Measurements from ENCODE around the gene IRF5.

IRF5 gene, protein sequence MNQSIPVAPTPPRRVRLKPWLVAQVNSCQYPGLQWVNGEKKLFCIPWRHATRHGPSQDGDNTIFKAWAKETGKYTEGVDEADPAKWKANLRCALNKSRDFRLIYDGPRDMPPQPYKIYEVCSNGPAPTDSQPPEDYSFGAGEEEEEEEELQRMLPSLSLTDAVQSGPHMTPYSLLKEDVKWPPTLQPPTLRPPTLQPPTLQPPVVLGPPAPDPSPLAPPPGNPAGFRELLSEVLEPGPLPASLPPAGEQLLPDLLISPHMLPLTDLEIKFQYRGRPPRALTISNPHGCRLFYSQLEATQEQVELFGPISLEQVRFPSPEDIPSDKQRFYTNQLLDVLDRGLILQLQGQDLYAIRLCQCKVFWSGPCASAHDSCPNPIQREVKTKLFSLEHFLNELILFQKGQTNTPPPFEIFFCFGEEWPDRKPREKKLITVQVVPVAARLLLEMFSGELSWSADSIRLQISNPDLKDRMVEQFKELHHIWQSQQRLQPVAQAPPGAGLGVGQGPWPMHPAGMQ

DNA sequence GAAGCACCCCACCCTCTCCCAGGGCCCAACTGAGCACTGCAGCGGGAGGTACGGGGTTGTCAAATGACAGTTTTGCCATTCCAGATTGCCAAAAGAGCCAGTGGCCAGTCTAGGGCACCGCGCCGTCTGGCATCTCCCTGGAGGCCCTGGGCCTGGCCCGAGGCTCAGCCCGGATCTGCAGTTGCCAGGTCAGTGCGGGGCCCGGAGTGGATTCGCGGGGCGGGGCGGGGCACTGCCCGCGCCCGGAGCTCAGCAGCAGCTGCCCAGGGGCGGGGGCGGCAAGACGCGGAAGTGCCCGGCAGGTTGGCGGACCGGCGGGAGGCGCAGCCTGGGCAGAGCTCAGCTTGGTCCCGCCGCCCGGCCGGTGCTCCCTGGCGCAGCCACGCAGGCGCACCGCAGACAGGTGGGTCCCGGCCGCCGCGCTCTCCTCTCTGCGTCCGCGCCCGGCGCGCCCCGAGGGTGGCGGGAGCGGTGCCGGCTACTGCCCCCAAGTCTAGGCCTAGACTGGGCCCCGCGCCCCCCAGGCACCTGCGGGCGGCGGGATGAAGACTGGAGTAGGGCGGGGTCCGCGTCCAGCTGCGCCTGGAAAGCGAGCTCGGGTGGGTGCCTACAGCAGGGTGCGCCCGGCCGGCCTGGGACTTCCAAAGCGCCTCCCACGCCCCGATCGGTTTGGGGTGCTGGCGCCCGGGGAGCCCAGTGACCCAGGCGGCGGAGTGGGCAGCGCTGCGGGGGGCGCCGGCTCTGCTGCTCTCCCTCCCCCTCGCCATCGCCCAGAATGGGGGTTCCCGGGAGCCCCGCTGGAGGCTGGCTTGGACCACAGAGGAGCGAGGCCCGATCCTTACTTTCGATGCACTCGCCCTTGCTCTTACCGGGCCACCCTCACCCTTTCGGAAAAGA, at the start of gene IRF5:
Gene IRF5 (plus strand): TSS at position 281 of the 897 bp plus-strand sequence. CDS start 4,155 bp downstream, outside the sequence.
- Histone ChIP-seq H3K4me1 (ENCODE audit: control insufficient read depth in 1 of 2, insufficient read depth in 2 of 2, low read length in 2 of 2) (peaks cover 0 to 20% of the 10 kb centered on the region in 2 donors), H3K4me3 (ENCODE audit: low read depth in 1 of 2, low read length in 2 of 2) (peak within 1 kb of the TSS; percentile 67 to 77), H3K9me3 (ENCODE audit: control insufficient read depth in 1 of 2, low read length in 2 of 2) (no peaks in the 10 kb centered on the region), H3K36me3 (ENCODE audit: control insufficient read depth in 1 of 2, insufficient read depth in 2 of 2, low read length in 2 of 2) (no peaks in the 10 kb centered on the region), H3K27me3 (ENCODE audit: low read depth, low read length) (no peaks in the 10 kb centered on the region), H3K27ac (ENCODE audit: low read length) (no peak within 1 kb of the TSS)

DNA sequence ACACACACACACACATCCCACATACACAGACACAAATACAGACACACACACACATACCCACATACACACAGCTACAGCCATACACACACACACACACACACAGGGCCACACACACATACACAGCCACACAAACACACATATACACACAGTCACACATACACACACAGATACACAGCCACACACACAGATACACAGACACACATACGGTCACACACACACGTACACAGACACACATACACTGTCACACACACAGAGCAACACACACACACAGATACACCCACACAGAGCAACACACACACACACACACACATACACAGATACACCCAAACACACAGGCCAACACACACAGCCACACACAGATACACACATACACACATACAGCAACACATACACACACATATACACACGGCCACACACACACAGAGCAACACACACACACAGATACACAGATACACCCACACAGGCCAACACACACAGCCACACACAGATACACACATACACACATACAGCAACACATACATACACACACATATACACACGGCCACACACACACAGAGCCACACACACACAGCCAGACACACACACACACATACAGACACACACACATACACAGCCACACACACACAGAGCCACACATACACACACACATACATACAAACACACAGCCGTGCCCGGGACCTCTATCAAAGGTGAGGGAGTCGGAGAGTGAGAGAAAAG, 49.5 kb upstream of the IRF5 start:
- Histone ChIP-seq H3K9me3 (ENCODE audit: control insufficient read depth in 1 of 2, low read length in 2 of 2) (no peaks in the 10 kb centered on the region), H3K36me3 (ENCODE audit: control insufficient read depth in 1 of 2, insufficient read depth in 2 of 2, low read length in 2 of 2) (no peaks in the 10 kb centered on the region), H3K27ac (ENCODE audit: low read length) (no peak overlapping the region), H3K4me1 (ENCODE audit: control insufficient read depth in 1 of 2, insufficient read depth in 2 of 2, low read length in 2 of 2) (no peaks in the 10 kb centered on the region), H3K4me3 (ENCODE audit: low read depth in 1 of 2, low read length in 2 of 2) (no peak overlapping the region), H3K27me3 (ENCODE audit: low read depth, low read length) (no peaks in the 10 kb centered on the region)

GRCh38 chr7:128888756-128889095, 49.0 kb upstream of the IRF5 start:
- no peak overlapping the region for H3K27ac ChIP-seq (ENCODE audit: low read length)
- H3K9me3 ChIP-seq (ENCODE audit: control insufficient read depth in 1 of 2, low read length in 2 of 2): no peaks in the 10 kb centered on the region
- H3K27me3 ChIP-seq (ENCODE audit: low read depth, low read length): no peaks in the 10 kb centered on the region
- H3K4me1 ChIP-seq (ENCODE audit: control insufficient read depth in 1 of 2, insufficient read depth in 2 of 2, low read length in 2 of 2): no peaks in the 10 kb centered on the region
- H3K36me3 ChIP-seq (ENCODE audit: control insufficient read depth in 1 of 2, insufficient read depth in 2 of 2, low read length in 2 of 2): no peaks in the 10 kb centered on the region
- H3K4me3 ChIP-seq (ENCODE audit: low read depth in 1 of 2, low read length in 2 of 2): no peak overlapping the region

- Histone ChIP-seq H3K27me3 (ENCODE audit: low read depth, low read length) (no peaks in the 10 kb centered on the region), H3K9me3 (ENCODE audit: control insufficient read depth in 1 of 2, low read length in 2 of 2) (no peaks in the 10 kb centered on the region), H3K36me3 (ENCODE audit: control insufficient read depth in 1 of 2, insufficient read depth in 2 of 2, low read length in 2 of 2) (no peaks in the 10 kb centered on the region), H3K27ac (ENCODE audit: low read length) (no peak overlapping the region), H3K4me3 (ENCODE audit: low read depth in 1 of 2, low read length in 2 of 2) (no peak overlapping the region), H3K4me1 (ENCODE audit: control insufficient read depth in 1 of 2, insufficient read depth in 2 of 2, low read length in 2 of 2) (no peaks in the 10 kb centered on the region)
Observed at GRCh38 chr7:128889121-128889520, 48.6 kb upstream of the IRF5 start.

GRCh38 chr7:128890306-128891109, 47.2 kb upstream of the IRF5 start:
- Histone ChIP-seq H3K27ac (ENCODE audit: low read length) (no peak overlapping the region), H3K36me3 (ENCODE audit: control insufficient read depth in 1 of 2, insufficient read depth in 2 of 2, low read length in 2 of 2) (no peaks in the 10 kb centered on the region), H3K9me3 (ENCODE audit: control insufficient read depth in 1 of 2, low read length in 2 of 2) (no peaks in the 10 kb centered on the region), H3K27me3 (ENCODE audit: low read depth, low read length) (no peaks in the 10 kb centered on the region), H3K4me1 (ENCODE audit: control insufficient read depth in 1 of 2, insufficient read depth in 2 of 2, low read length in 2 of 2) (no peaks in the 10 kb centered on the region), H3K4me3 (ENCODE audit: low read depth in 1 of 2, low read length in 2 of 2) (peak overlapping the region in 1 of 2 donors; percentile 44)

DNA sequence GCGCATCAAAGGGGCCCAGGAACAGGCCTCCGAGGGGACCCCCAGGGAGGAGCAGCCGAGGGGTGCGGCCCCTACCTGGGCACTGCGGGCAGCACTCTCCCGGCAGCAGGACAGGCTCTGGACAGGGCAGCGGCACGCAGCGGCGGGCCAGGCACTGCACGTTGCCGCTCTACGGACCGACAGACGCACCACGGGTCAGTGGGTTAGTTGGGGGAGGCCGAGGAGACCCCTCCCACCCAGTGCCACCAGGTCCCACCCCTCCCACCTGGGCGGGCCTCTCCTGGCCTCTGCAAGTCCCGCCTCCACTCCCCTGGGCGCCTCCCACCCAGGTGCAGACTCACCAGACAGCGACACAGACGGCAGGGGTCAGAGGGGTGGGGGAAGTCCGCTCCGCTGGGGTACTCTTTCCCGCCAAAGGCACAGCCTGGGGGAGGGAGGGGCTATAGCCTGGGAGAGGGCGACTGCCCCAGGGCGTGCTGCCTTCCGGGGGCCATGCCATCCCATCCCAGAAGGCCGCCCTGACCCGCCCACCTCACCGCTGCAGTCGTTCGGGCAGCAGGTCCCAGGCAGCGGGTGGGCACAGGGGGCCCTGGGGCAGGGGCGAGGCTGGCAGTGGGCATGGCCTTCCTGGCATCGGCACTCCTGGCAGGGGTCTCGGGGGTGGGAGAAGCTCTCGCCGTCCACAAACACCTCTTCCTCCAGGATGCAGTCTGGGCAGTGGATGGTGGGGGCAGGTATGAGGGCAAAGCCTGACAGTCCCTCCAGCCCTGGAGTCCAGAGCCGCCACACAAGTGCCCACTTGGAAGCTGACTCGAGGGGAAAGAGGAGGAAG, 46.4 kb upstream of the IRF5 start:
- Histone ChIP-seq H3K4me1 (ENCODE audit: control insufficient read depth in 1 of 2, insufficient read depth in 2 of 2, low read length in 2 of 2) (no peaks in the 10 kb centered on the region), H3K27ac (ENCODE audit: low read length) (no peak overlapping the region), H3K27me3 (ENCODE audit: low read depth, low read length) (no peaks in the 10 kb centered on the region), H3K9me3 (ENCODE audit: control insufficient read depth in 1 of 2, low read length in 2 of 2) (no peaks in the 10 kb centered on the region), H3K36me3 (ENCODE audit: control insufficient read depth in 1 of 2, insufficient read depth in 2 of 2, low read length in 2 of 2) (no peaks in the 10 kb centered on the region), H3K4me3 (ENCODE audit: low read depth in 1 of 2, low read length in 2 of 2) (peak overlapping the region in 1 of 2 donors; percentile 44)

GRCh38 chr7:128891942-128892269, 45.8 kb upstream of the IRF5 start:
- Histone ChIP-seq H3K4me3 (ENCODE audit: low read depth in 1 of 2, low read length in 2 of 2) (no peak overlapping the region), H3K27ac (ENCODE audit: low read length) (no peak overlapping the region), H3K4me1 (ENCODE audit: control insufficient read depth in 1 of 2, insufficient read depth in 2 of 2, low read length in 2 of 2) (no peaks in the 10 kb centered on the region), H3K27me3 (ENCODE audit: low read depth, low read length) (no peaks in the 10 kb centered on the region), H3K36me3 (ENCODE audit: control insufficient read depth in 1 of 2, insufficient read depth in 2 of 2, low read length in 2 of 2) (no peaks in the 10 kb centered on the region), H3K9me3 (ENCODE audit: control insufficient read depth in 1 of 2, low read length in 2 of 2) (no peaks in the 10 kb centered on the region)

DNA sequence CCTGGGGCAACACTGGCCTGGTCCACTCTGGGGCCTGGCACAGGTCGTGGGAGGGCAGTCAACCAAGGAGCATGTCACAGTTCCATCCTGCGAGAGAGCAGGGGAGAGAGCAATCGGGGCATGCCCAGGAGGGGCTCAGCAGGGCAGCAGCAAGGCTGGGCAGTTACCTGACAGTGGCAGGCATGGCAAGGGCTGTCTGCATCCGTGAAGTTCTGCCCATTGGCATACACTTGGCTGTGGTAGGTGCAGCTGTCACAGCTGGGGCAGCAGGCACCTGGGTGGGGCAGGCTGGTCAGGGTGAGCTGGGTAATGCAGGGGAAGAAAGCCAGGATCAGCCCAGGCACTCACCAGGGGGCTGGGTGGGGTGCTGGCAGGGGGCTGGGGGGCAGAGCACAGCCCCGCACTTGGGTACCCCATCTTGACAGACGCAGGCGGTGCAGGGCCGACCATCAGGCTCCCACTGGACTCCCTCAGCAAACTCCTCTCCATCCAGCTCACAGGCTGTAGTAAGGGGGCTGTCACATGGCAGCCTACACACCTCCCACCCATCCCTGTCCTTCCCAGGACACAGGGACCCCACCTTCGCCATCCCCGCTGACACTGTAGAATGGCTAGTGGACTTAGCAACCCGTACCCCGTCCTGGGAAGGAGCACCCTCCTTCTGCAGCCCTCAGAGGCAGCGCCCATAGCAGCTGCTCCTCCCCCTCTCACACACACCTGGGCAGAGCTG, 45.0 kb upstream of the IRF5 start:
- H3K27ac ChIP-seq (ENCODE audit: low read length): no peak overlapping the region
- no peaks in the 10 kb centered on the region for H3K36me3 ChIP-seq (ENCODE audit: control insufficient read depth in 1 of 2, insufficient read depth in 2 of 2, low read length in 2 of 2)
- H3K9me3 ChIP-seq (ENCODE audit: control insufficient read depth in 1 of 2, low read length in 2 of 2): no peaks in the 10 kb centered on the region
- no peak overlapping the region for H3K4me3 ChIP-seq (ENCODE audit: low read depth in 1 of 2, low read length in 2 of 2)
- H3K27me3 ChIP-seq (ENCODE audit: low read depth, low read length): no peaks in the 10 kb centered on the region
- H3K4me1 ChIP-seq (ENCODE audit: control insufficient read depth in 1 of 2, insufficient read depth in 2 of 2, low read length in 2 of 2): no peaks in the 10 kb centered on the region

- Histone ChIP-seq H3K36me3 (ENCODE audit: control insufficient read depth in 1 of 2, insufficient read depth in 2 of 2, low read length in 2 of 2) (no peaks in the 10 kb centered on the region), H3K4me1 (ENCODE audit: control insufficient read depth in 1 of 2, insufficient read depth in 2 of 2, low read length in 2 of 2) (no peaks in the 10 kb centered on the region), H3K27ac (ENCODE audit: low read length) (no peak overlapping the region), H3K9me3 (ENCODE audit: control insufficient read depth in 1 of 2, low read length in 2 of 2) (no peaks in the 10 kb centered on the region), H3K27me3 (ENCODE audit: low read depth, low read length) (no peaks in the 10 kb centered on the region), H3K4me3 (ENCODE audit: low read depth in 1 of 2, low read length in 2 of 2) (no peak overlapping the region)
Observed at GRCh38 chr7:128893251-128894100, 44.3 kb upstream of the IRF5 start.
